HAP-1 (cell line): ENCODE results near the gene DCT.
A peak's percentile ranks its signal among the peaks of the same experiment; 100 is the strongest.
"Not testable (repeated sequence)": the region's sequence is repeated elsewhere in the genome, so short reads cannot be mapped to it uniquely, and the experiment has no call there.

Experiments
- DNase-seq, 2 experiments: peaks; one replicate each; pipeline ENCODE4 v3.0.0-alpha.2; 2016 to 2020; ENCODE audit warnings: low spot score in 2 of 2
- H3K27me3 ChIP-seq: fragments of 250-450 bp; sonication (Bioruptor Pico); 2 replicates; pipeline ENCODE4 v1.5.1; 2020; ENCODE audit warnings: low read depth, mild to moderate bottlenecking, moderate library complexity
- H3K36me3 ChIP-seq: fragments of 250-450 bp; sonication (Bioruptor Pico); replicated peaks from 2 replicates; pipeline ENCODE4 v1.5.1; 2020; ENCODE audit warnings: mild to moderate bottlenecking
- H3K4me1 ChIP-seq: fragments of 250-450 bp; sonication (Bioruptor Pico); 2 replicates; pipeline ENCODE4 v1.5.1; 2020; ENCODE audit warnings: mild to moderate bottlenecking
- H3K4me3 ChIP-seq: fragments of 250-450 bp; sonication (Bioruptor Pico); 2 replicates; pipeline ENCODE4 v1.5.1; 2020; ENCODE audit warnings: mild to moderate bottlenecking, moderate library complexity
- H3K9me3 ChIP-seq: fragments of 250-450 bp; sonication (Bioruptor Pico); 2 replicates; pipeline ENCODE4 v1.5.1; 2020; ENCODE audit warnings: mild to moderate bottlenecking, moderate library complexity
- in situ Hi-C: fragments of 300-500 bp; cut with MboI; formaldehyde crosslinking; loops from 3 replicates; pipeline ENCODE4 v1.14.3; 2020; ENCODE audit warnings: low sequenced_read_pairs, inconsistent platforms, mixed read lengths

Gene DCT

GRCh38 chr13:94479616-94480015 is at the start of gene DCT:
DCT (minus strand) TSS chr13:94479682; CDS start chr13:94479255, 427 bp downstream.
- no peak within 1 kb of the TSS for H3K4me3 ChIP-seq
- in situ Hi-C loops, result no loop called here
- H3K36me3 ChIP-seq, result no peaks in the 10 kb centered on the region
- no peaks in the 10 kb centered on the region for H3K9me3 ChIP-seq
- peak; percentile 27 to 47 for DNase-seq
- H3K4me1 ChIP-seq, result no peaks in the 10 kb centered on the region
- H3K27me3 ChIP-seq, result no peaks in the 10 kb centered on the region

GRCh38 chr13:94526956-94527355 is 47.5 kb upstream of the DCT start:
- H3K4me1 ChIP-seq, H3K27me3 ChIP-seq, H3K36me3 ChIP-seq, H3K4me3 ChIP-seq, in situ Hi-C loops, H3K9me3 ChIP-seq: not testable (repeated sequence)
- DNase-seq, result peak in 1 of 2 experiments; percentile 20

- H3K9me3 ChIP-seq, result no peaks in the 10 kb centered on the region
- DNase-seq, result no peak
- in situ Hi-C loops, result no loop called here
- no peaks in the 10 kb centered on the region for H3K36me3 ChIP-seq
- H3K4me3 ChIP-seq, result no peak overlapping the region
- no peaks in the 10 kb centered on the region for H3K4me1 ChIP-seq
- peaks cover 6% of the 10 kb centered on the region; the same call in 1 of the 2 replicates for H3K27me3 ChIP-seq
These were observed 46.3 kb upstream of the DCT start for GRCh38 chr13:94525781-94526180.

- no peak overlapping the region for H3K4me3 ChIP-seq
These were observed 44.9 kb upstream of the DCT start for GRCh38 chr13:94524407-94524806.

GRCh38 chr13:94520001-94520400 is 40.5 kb upstream of the DCT start:
- Histone ChIP-seq H3K9me3 (no peaks in the 10 kb centered on the region; the same call in 1 of the 2 replicates), H3K36me3 (no peaks in the 10 kb centered on the region), H3K4me3 (no peak overlapping the region), H3K4me1 (no peaks in the 10 kb centered on the region), H3K27me3 (no peaks in the 10 kb centered on the region)
- DNase-seq, result no peak
- in situ Hi-C loops, result no loop called here

More at GRCh38 chr13:94524407-94524806, 44.9 kb upstream of the DCT start:
- Histone ChIP-seq H3K36me3 (no peaks in the 10 kb centered on the region), H3K4me1 (no peaks in the 10 kb centered on the region), H3K27me3 (peaks cover 4% of the 10 kb centered on the region; the same call in 1 of the 2 replicates), H3K9me3 (no peaks in the 10 kb centered on the region)
- in situ Hi-C loops, result no loop called here
- DNase-seq, result no peak

GRCh38 chr13:94516456-94516855 is 37.0 kb upstream of the DCT start:
- in situ Hi-C loops, result no loop called here
- Histone ChIP-seq H3K36me3 (no peaks in the 10 kb centered on the region), H3K27me3 (no peaks in the 10 kb centered on the region), H3K9me3 (no peaks in the 10 kb centered on the region; the same call in 1 of the 2 replicates), H3K4me1 (no peaks in the 10 kb centered on the region), H3K4me3 (no peak overlapping the region)
- no peak for DNase-seq

- Histone ChIP-seq H3K36me3 (no peaks in the 10 kb centered on the region), H3K4me3 (no peak overlapping the region), H3K4me1 (no peaks in the 10 kb centered on the region), H3K27me3 (no peaks in the 10 kb centered on the region), H3K9me3 (no peaks in the 10 kb centered on the region; the same call in 1 of the 2 replicates)
- DNase-seq, result no peak
- in situ Hi-C loops, result no loop called here
These were observed 36.4 kb upstream of the DCT start for GRCh38 chr13:94515911-94516310.

GRCh38 chr13:94515374-94515773 is 35.9 kb upstream of the DCT start:
- no peak overlapping the region for H3K4me3 ChIP-seq
- no peaks in the 10 kb centered on the region for H3K4me1 ChIP-seq
- in situ Hi-C loops, result no loop called here
- H3K36me3 ChIP-seq, result no peaks in the 10 kb centered on the region
- no peaks in the 10 kb centered on the region for H3K27me3 ChIP-seq
- DNase-seq, result no peak
- no peaks in the 10 kb centered on the region; the same call in 1 of the 2 replicates for H3K9me3 ChIP-seq

- H3K9me3 ChIP-seq, result no peaks in the 10 kb centered on the region; the same call in 1 of the 2 replicates
- DNase-seq, result no peak
- H3K27me3 ChIP-seq, result no peaks in the 10 kb centered on the region
- in situ Hi-C loops, result no loop called here
- H3K36me3 ChIP-seq, result no peaks in the 10 kb centered on the region
- H3K4me1 ChIP-seq, result no peaks in the 10 kb centered on the region
- no peak overlapping the region for H3K4me3 ChIP-seq
These were observed 33.5 kb upstream of the DCT start for GRCh38 chr13:94513026-94513425.

GRCh38 chr13:94505730-94506129 is 26.2 kb upstream of the DCT start:
- no peaks in the 10 kb centered on the region for H3K27me3 ChIP-seq
- no peaks in the 10 kb centered on the region for H3K9me3 ChIP-seq
- DNase-seq, result no peak
- H3K4me3 ChIP-seq, result no peak overlapping the region
- no peaks in the 10 kb centered on the region for H3K4me1 ChIP-seq
- no peaks in the 10 kb centered on the region for H3K36me3 ChIP-seq
- in situ Hi-C loops, result no loop called here

- H3K4me3 ChIP-seq, result no peak overlapping the region
- in situ Hi-C loops, result no loop called here
- no peaks in the 10 kb centered on the region for H3K9me3 ChIP-seq
- no peaks in the 10 kb centered on the region for H3K27me3 ChIP-seq
- no peaks in the 10 kb centered on the region for H3K4me1 ChIP-seq
- DNase-seq, result no peak
- H3K36me3 ChIP-seq, result no peaks in the 10 kb centered on the region
These were observed 24.4 kb upstream of the DCT start for GRCh38 chr13:94503851-94504250.

- H3K9me3 ChIP-seq, H3K4me3 ChIP-seq, H3K27me3 ChIP-seq, DNase-seq, in situ Hi-C loops, H3K4me1 ChIP-seq, H3K36me3 ChIP-seq: not testable (repeated sequence)
These were observed 19.3 kb upstream of the DCT start for GRCh38 chr13:94498831-94499230.

GRCh38 chr13:94495806-94496205 is 16.3 kb upstream of the DCT start:
- in situ Hi-C loops, result no loop called here

GRCh38 chr13:94494026-94494425 is 14.5 kb upstream of the DCT start:
- H3K9me3 ChIP-seq, result no peaks in the 10 kb centered on the region
- no peak for DNase-seq
- in situ Hi-C loops, result no loop called here
- no peaks in the 10 kb centered on the region for H3K4me1 ChIP-seq
- H3K36me3 ChIP-seq, result no peaks in the 10 kb centered on the region
- no peak overlapping the region for H3K4me3 ChIP-seq
- H3K27me3 ChIP-seq, result no peaks in the 10 kb centered on the region

More at GRCh38 chr13:94495806-94496205, 16.3 kb upstream of the DCT start:
- Histone ChIP-seq H3K4me1 (no peaks in the 10 kb centered on the region), H3K9me3 (no peaks in the 10 kb centered on the region), H3K27me3 (no peaks in the 10 kb centered on the region), H3K36me3 (no peaks in the 10 kb centered on the region), H3K4me3 (no peak overlapping the region)
- DNase-seq, result no peak

- no peak overlapping the region for H3K4me3 ChIP-seq
- DNase-seq, result no peak
- H3K27me3 ChIP-seq, result peaks cover 12% of the 10 kb centered on the region
- H3K4me1 ChIP-seq, result no peaks in the 10 kb centered on the region
- in situ Hi-C loops, result no loop called here
- no peaks in the 10 kb centered on the region for H3K36me3 ChIP-seq
- no peaks in the 10 kb centered on the region for H3K9me3 ChIP-seq
These were observed 7.6 kb upstream of the DCT start for GRCh38 chr13:94487043-94487442.
